H1 (cell line): ENCODE measurements around the gene THEMIS. TPM values are rescaled to one million over a fixed set of nuclear protein-coding genes. Genes with fewer than 3 reads are reported as not detected.

Source experiments
- CTCF ChIA-PET: fragments of 300-600 bp; sonication (Branson Sonifier 250); formaldehyde crosslinking; loops from one replicate; lab custom pipeline; 2021; ENCODE audit not compliant: partially characterized antibody; lab: Charles Lee
- POLR2A ChIA-PET: fragments of 300-600 bp; sonication (Branson Sonifier 250); formaldehyde crosslinking; loops from one replicate; lab custom pipeline; 2021; ENCODE audit warnings: inconsistent platforms; ENCODE audit not compliant: partially characterized antibody; lab: Charles Lee
- DNase-seq, 2 experiments: peaks; one replicate each; pipeline versions ENCODE4 v3.0.0 to v3.0.0-alpha.2; 2010 to 2022; ENCODE audit warnings: low spot score in 2 of 2, low read depth in 1 of 2, mixed read lengths in 1 of 2
- FAIRE-seq: peaks from 2 replicates; lab custom pipeline; 2011; peaks lifted over from hg19 to GRCh38; lab: Jason Lieb, UNC
- H2AFZ ChIP-seq: 2 replicates; pipeline ENCODE4 v1.8.1; 2012; ENCODE audit warnings: low read length, inconsistent platforms
- H2AK5ac ChIP-seq: 2 replicates; pipeline ENCODE4 v1.6.1; 2013; ENCODE audit warnings: low read depth, low read length
- H2BK120ac ChIP-seq: replicated peaks from 2 replicates; pipeline ENCODE3; 2013; ENCODE audit warnings: low read depth, low read length, inconsistent platforms
- H2BK12ac ChIP-seq: 2 replicates; pipeline ENCODE4 v1.6.1; 2013; ENCODE audit warnings: low read depth, low read length
- H2BK15ac ChIP-seq: 2 replicates; pipeline ENCODE4 v1.6.1; 2013; ENCODE audit warnings: low read length
- H2BK20ac ChIP-seq: 2 replicates; pipeline ENCODE4 v1.6.1; 2013; ENCODE audit warnings: low read length
- H2BK5ac ChIP-seq: 2 replicates; pipeline ENCODE4 v1.6.1; 2013; ENCODE audit warnings: low read depth, low read length
- H3K14ac ChIP-seq: 2 replicates; pipeline ENCODE4 v1.6.1; 2013; ENCODE audit warnings: inconsistent platforms; ENCODE audit not compliant: insufficient read length
- H3K18ac ChIP-seq: 2 replicates; pipeline ENCODE4 v1.6.1; 2013; ENCODE audit warnings: low read length; ENCODE audit errors: extremely low read depth
- H3K23ac ChIP-seq: 2 replicates; pipeline ENCODE4 v1.6.1; 2013; ENCODE audit warnings: inconsistent platforms; ENCODE audit not compliant: insufficient read length
- H3K23me2 ChIP-seq: 2 replicates; pipeline ENCODE4 v1.6.1; 2013; ENCODE audit warnings: low read depth, low read length
- H3K27ac ChIP-seq: 2 replicates; pipeline ENCODE4 v1.6.1; 2011; ENCODE audit warnings: low read depth, low read length, inconsistent platforms
- H3K27me3 ChIP-seq, 4 experiments: replicated peaks in 1 of 4; 1 replicate in 1 of 4; 2 replicates in 3 of 4; pipeline versions ENCODE4 v1.6.1 to v1.8.1; 2011 to 2013; ENCODE audit warnings: low read length in 3 of 4, mild to moderate bottlenecking in 3 of 4, inconsistent platforms in 2 of 4, mixed read lengths in 2 of 4, moderate library complexity in 1 of 4; ENCODE audit not compliant: control insufficient read depth in 3 of 4, insufficient read depth in 3 of 4; ENCODE audit errors: extremely low read depth in 1 of 4
- H3K36me3 ChIP-seq, 4 experiments: 2 replicates each; pipeline versions ENCODE4 v1.6.1 to v1.8.1; 2011 to 2013; ENCODE audit warnings: mild to moderate bottlenecking in 4 of 4, low read length in 3 of 4, moderate library complexity in 2 of 4, control low read depth in 1 of 4, inconsistent platforms in 1 of 4; ENCODE audit not compliant: insufficient read depth in 4 of 4, control insufficient read depth in 2 of 4
- H3K4ac ChIP-seq: replicated peaks from 2 replicates; pipeline ENCODE3; 2013; ENCODE audit warnings: low read length, low read depth, mixed read lengths, inconsistent platforms; ENCODE audit not compliant: insufficient read length
- H3K4me1 ChIP-seq, 4 experiments: replicated peaks in 1 of 4; 1 replicate in 1 of 4; 2 replicates in 3 of 4; pipeline versions ENCODE4 v1.6.1 to v1.8.1; 2011 to 2013; ENCODE audit warnings: low read length in 3 of 4, inconsistent platforms in 2 of 4, mixed read lengths in 1 of 4; ENCODE audit not compliant: insufficient read depth in 4 of 4, control insufficient read depth in 3 of 4
- H3K4me2 ChIP-seq, 2 experiments: 2 replicates each; pipeline versions ENCODE4 v1.6.1 to v1.8.1; 2011 to 2013; ENCODE audit warnings: low read depth in 2 of 2, low read length in 2 of 2, control low read depth in 1 of 2, inconsistent platforms in 1 of 2, mild to moderate bottlenecking in 1 of 2; ENCODE audit not compliant: insufficient read depth in 1 of 2
- H3K4me3 ChIP-seq, 4 experiments: fragments of 200-600, 300-600 bp in 1 of 4; sonication (generic), shearing (Covaris generic), sonication (Bioruptor Twin) in 1 of 4; 2 replicates each; pipeline versions ENCODE4 v1.5.1 to v1.8.1; 2011 to 2016; ENCODE audit warnings: low read length in 4 of 4, low read depth in 3 of 4, control low read depth in 2 of 4, inconsistent platforms in 2 of 4, mild to moderate bottlenecking in 2 of 4, mixed read lengths in 1 of 4, moderate library complexity in 1 of 4; ENCODE audit not compliant: insufficient read depth in 2 of 4; ENCODE audit errors: extremely low read depth in 1 of 4
- H3K56ac ChIP-seq: replicated peaks from 2 replicates; pipeline ENCODE3; 2013; ENCODE audit warnings: low read depth, mild to moderate bottlenecking, mixed read lengths, low read length, inconsistent platforms; ENCODE audit not compliant: insufficient read length
- H3K79me1 ChIP-seq: 2 replicates; pipeline ENCODE4 v1.6.1; 2013; ENCODE audit warnings: low read depth, low read length, control low read depth
- H3K79me2 ChIP-seq, 2 experiments: 2 replicates each; pipeline versions ENCODE4 v1.6.1 to v1.8.1; 2012 to 2013; ENCODE audit warnings: low read length in 2 of 2, mild to moderate bottlenecking in 2 of 2, inconsistent platforms in 1 of 2; ENCODE audit not compliant: insufficient read depth in 2 of 2, control insufficient read depth in 1 of 2
- H3K9ac ChIP-seq, 4 experiments: replicated peaks in 1 of 4; 1 replicate in 1 of 4; 2 replicates in 3 of 4; pipeline versions ENCODE4 v1.6.1 to v1.8.1; 2011 to 2013; ENCODE audit warnings: low read depth in 3 of 4, low read length in 3 of 4, control low read depth in 2 of 4, mild to moderate bottlenecking in 2 of 4, moderate library complexity in 2 of 4, inconsistent platforms in 1 of 4; ENCODE audit errors: extremely low read depth in 1 of 4
- H3K9me3 ChIP-seq, 2 experiments: 2 replicates each; pipeline versions ENCODE4 v1.6.1 to v1.8.1; 2012 to 2013; ENCODE audit warnings: mild to moderate bottlenecking in 2 of 2, moderate library complexity in 2 of 2, control low read depth in 1 of 2, inconsistent platforms in 1 of 2, low read depth in 1 of 2, low read length in 1 of 2, mixed read lengths in 1 of 2; ENCODE audit not compliant: insufficient read depth in 2 of 2
- H4K20me1 ChIP-seq, 2 experiments: replicated peaks in 1 of 2; 2 replicates each; pipeline versions ENCODE3 to v1.8.1; 2011 to 2013; ENCODE audit warnings: inconsistent platforms in 2 of 2, low read length in 2 of 2, mild to moderate bottlenecking in 1 of 2; ENCODE audit not compliant: insufficient read depth in 2 of 2, control insufficient read depth in 1 of 2
- H4K5ac ChIP-seq: 2 replicates; pipeline ENCODE4 v1.6.1; 2013; ENCODE audit warnings: low read length, low read depth, mixed read lengths, inconsistent platforms; ENCODE audit not compliant: insufficient read length
- H4K8ac ChIP-seq: 2 replicates; pipeline ENCODE4 v1.8.0; 2013; ENCODE audit warnings: mild to moderate bottlenecking, moderate library complexity, low read length, inconsistent platforms; ENCODE audit not compliant: insufficient read depth; ENCODE audit errors: extremely low read depth
- H4K91ac ChIP-seq: replicated peaks from 2 replicates; pipeline ENCODE3; 2013; ENCODE audit warnings: low read length, mixed read lengths, inconsistent platforms; ENCODE audit not compliant: insufficient read length
- ASH2L ChIP-seq: fragments of 200-600, 300-600 bp; sonication (generic); IDR thresholded peaks from one replicate; pipeline ENCODE4 v1.7.1; 2017; ENCODE audit warnings: low read length
- CBX8 ChIP-seq: fragments of 300-800, 300-1000 bp; sonication (generic); IDR thresholded peaks from 2 replicates; pipeline ENCODE4 v1.7.1; 2016; ENCODE audit warnings: low read depth, low read length, borderline replicate concordance
- KDM5A ChIP-seq: fragments of 200-600 bp; IDR thresholded peaks from 2 replicates; pipeline ENCODE4 v1.7.1; 2012; ENCODE audit warnings: mild to moderate bottlenecking, low read length, inconsistent platforms, mixed read lengths
- MAFK ChIP-seq: IDR thresholded peaks from 2 replicates; pipeline ENCODE4 v1.6.1; 2012; ENCODE audit warnings: low read depth, mild to moderate bottlenecking, improper control_type of control experiment, low read length
- PHF8 ChIP-seq: fragments of 200-600 bp; sonication (generic); conservative IDR thresholded peaks from 2 replicates; pipeline ENCODE4 v1.7.1; 2012; ENCODE audit warnings: low read depth, mild to moderate bottlenecking, inconsistent platforms, low read length, moderate library complexity
- POU5F1 ChIP-seq: IDR thresholded peaks from 2 replicates; pipeline ENCODE4 v1.6.1; 2011; ENCODE audit warnings: low read depth, mild to moderate bottlenecking, low read length, moderate library complexity
- SIX5 ChIP-seq: IDR thresholded peaks from 2 replicates; pipeline ENCODE4 v1.6.1; 2011; ENCODE audit warnings: mild to moderate bottlenecking, low read depth, low read length
- SP2 ChIP-seq: IDR thresholded peaks from 2 replicates; pipeline ENCODE4 v1.6.1; 2012; ENCODE audit warnings: mild to moderate bottlenecking, low read length, inconsistent platforms
- TAF1 ChIP-seq: IDR thresholded peaks from 2 replicates; pipeline ENCODE4 v1.6.1; 2011; ENCODE audit warnings: mild to moderate bottlenecking, low read depth, low read length
- TBP ChIP-seq: IDR thresholded peaks from 2 replicates; pipeline ENCODE4 v1.6.1; 2011; ENCODE audit warnings: low read depth, low read length, improper control_type of control experiment
- WGBS, 2 experiments: shearing (Covaris generic) in 1 of 2; methylation state at CpG; one replicate each; pipeline versions ENCODE4 v1.1.6 to v1.1.7; 2013 to 2015; ENCODE audit warnings: low lambda C conversion rate in 2 of 2, mixed read lengths in 2 of 2, inconsistent platforms in 1 of 2, low coverage in 1 of 2, missing lambda C conversion rate in 1 of 2; ENCODE audit not compliant: insufficient replicate concordance in 2 of 2, insufficient coverage in 1 of 2, insufficient read length in 1 of 2; ENCODE audit errors: extremely low coverage in 1 of 2, missing lambda C conversion rate in 1 of 2; 5-methylcytosine and 5-hydroxymethylcytosine counted together
- polyA plus RNA-seq, 7 experiments: library from polyadenylated mRNA; depleted of rRNA in 3 of 7; stranded (reverse) in 5 of 7; unstranded in 2 of 7; fragments of >200 nt in 5 of 7; fragments of 200-250 nt in 2 of 7; gene quantifications; 1 replicate in 5 of 7; 2 replicates in 1 of 7; 4 replicates in 1 of 7; pipeline versions ENCODE4 v1.2.1 to v1.2.3, GENCODE V29; 2011 to 2013; ENCODE audit warnings: missing spikeins in 2 of 7, mixed read lengths in 2 of 7
- total RNA-seq: library from RNA; stranded (reverse); fragmentation: NEBNext Ultra II Directional; extraction: Animal tissue kit (Norgen Biotek cat#: 25700); gene quantifications from 2 replicates; pipeline ENCODE4 v1.2.1, GENCODE V29; 2021

Gene THEMIS
- total and polyA plus RNA-seq, 2 of the 8 experiments (the other 6 are each of a cell fraction or from before 2014, with no cell fraction given) = not detected

DNA sequence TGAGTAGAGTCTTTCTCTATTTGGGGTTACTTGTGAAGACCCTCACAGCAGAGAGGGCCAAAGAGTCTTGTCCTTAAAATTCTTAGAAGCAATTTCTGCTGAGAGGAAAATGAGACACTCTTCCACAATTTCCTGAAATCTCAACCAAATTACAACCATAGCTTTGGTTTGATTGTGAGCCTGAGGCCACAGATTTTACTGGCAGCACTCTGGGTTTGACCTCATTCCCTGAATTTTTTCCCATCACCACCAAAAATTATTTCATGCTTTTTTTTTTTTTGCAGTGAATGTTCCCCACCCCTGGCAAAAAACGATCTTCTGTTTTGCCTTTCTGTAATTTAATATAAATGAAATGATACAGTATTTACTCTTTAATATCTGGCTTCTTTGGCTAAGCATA lies 125.5 kb downstream of the THEMIS start:
- no peak overlapping the region for H2BK5ac ChIP-seq
- no peak overlapping the region for H4K8ac ChIP-seq
- no peak for DNase-seq
- H2BK12ac ChIP-seq = no peak overlapping the region
- no peak for FAIRE-seq
- H4K91ac ChIP-seq = no peak overlapping the region
- H2BK15ac ChIP-seq = no peak overlapping the region
- ChIA-PET CTCF (interaction anchor here (1.1 kb wide), 1 partner anchor 10 kb away, joined by 4 read pairs; no protein-coding TSS in a partner anchor), POLR2A (no interaction called here)
- H2AK5ac ChIP-seq = no peak overlapping the region
- H3K23ac ChIP-seq = no peak overlapping the region
- no peaks in the 10 kb centered on the region for H3K23me2 ChIP-seq
- no peak overlapping the region for H3K4ac ChIP-seq
- no peaks in the 10 kb centered on the region for H4K20me1 ChIP-seq
- no peak overlapping the region for H2BK120ac ChIP-seq
- H3K36me3 ChIP-seq = no peaks in the 10 kb centered on the region
- no peak overlapping the region for H3K4me2 ChIP-seq
- H3K18ac ChIP-seq = no peak overlapping the region
- no peaks in the 10 kb centered on the region for H3K27me3 ChIP-seq
- H3K79me2 ChIP-seq = no peaks in the 10 kb centered on the region
- H2AFZ ChIP-seq = no peak overlapping the region
- H3K14ac ChIP-seq = no peak overlapping the region
- H3K9ac ChIP-seq = no peak overlapping the region
- H3K9me3 ChIP-seq = no peaks in the 10 kb centered on the region
- H3K4me1 ChIP-seq = no peaks in the 10 kb centered on the region
- no peak overlapping the region for H3K56ac ChIP-seq
- no peak overlapping the region for H3K27ac ChIP-seq
- H3K79me1 ChIP-seq = no peaks in the 10 kb centered on the region
- 86% methylated on average over 1 of the region's 1 CpG; no CpG with 5 or more reads in 1 of the 2 experiments for WGBS, 2 experiments
- H2BK20ac ChIP-seq = no peak overlapping the region
- TF ChIP-seq TBP (no peak), TAF1 (no peak), ASH2L (no peak), SP2 (no peak), POU5F1 (no peak), SIX5 (no peak), KDM5A (no peak), CBX8 (no peak), MAFK (no peak), PHF8 (no peak)
- H3K4me3 ChIP-seq = no peak overlapping the region
- no peak overlapping the region for H4K5ac ChIP-seq
